OCI-LY1 (cell line): ENCODE measurements around the gene CHPF.

ENCODE experiments used
- H2AFZ ChIP-seq: fragments of 200-600 bp; sonication (generic), shearing (Covaris generic); 2 replicates; pipeline ENCODE4 v1.6.0; 2014; ENCODE audit warnings: antibody characterized with exemption, mild to moderate bottlenecking, low read length
- H3F3A ChIP-seq: fragments of 200-600 bp; sonication (generic), shearing (Covaris generic); 2 replicates; pipeline ENCODE4 v1.6.0; 2014; ENCODE audit warnings: mild to moderate bottlenecking, antibody characterized with exemption, low read length, moderate library complexity; ENCODE audit not compliant: insufficient read depth
- H3K27ac ChIP-seq: fragments of 200-600 bp; sonication (generic); 2 replicates; pipeline ENCODE4 v1.5.1; 2014; ENCODE audit warnings: low read length, mixed run types, mild to moderate bottlenecking, low read depth; ENCODE audit not compliant: poor library complexity, severe bottlenecking
- H3K27me3 ChIP-seq: fragments of 200-600 bp; sonication (generic); 2 replicates; pipeline ENCODE4 v1.6.0; 2014; ENCODE audit warnings: antibody characterized with exemption, mild to moderate bottlenecking, low read length, moderate library complexity; ENCODE audit not compliant: insufficient read depth
- H3K36me3 ChIP-seq: fragments of 200-600 bp; sonication (generic); 2 replicates; pipeline ENCODE4 v1.6.1; 2014; ENCODE audit warnings: mild to moderate bottlenecking, antibody characterized with exemption, low read length, moderate library complexity, mixed read lengths; ENCODE audit not compliant: insufficient read depth
- H3K4me1 ChIP-seq: fragments of 200-600 bp; sonication (generic); 2 replicates; pipeline ENCODE4 v1.5.1; 2014; ENCODE audit warnings: mild to moderate bottlenecking, low read length, moderate library complexity; ENCODE audit not compliant: insufficient read depth, severe bottlenecking
- H3K4me2 ChIP-seq: fragments of 200-600 bp; sonication (generic), shearing (Covaris generic); 2 replicates; pipeline ENCODE4 v1.6.1; 2014; ENCODE audit warnings: low read length
- H3K4me3 ChIP-seq: fragments of 200-600 bp; sonication (generic); 2 replicates; pipeline ENCODE4 v1.5.1; 2014; ENCODE audit warnings: low read length, low read depth, mild to moderate bottlenecking, mixed read lengths; ENCODE audit not compliant: poor library complexity, severe bottlenecking
- H3K79me2 ChIP-seq: fragments of 200-600 bp; shearing (Covaris generic); 2 replicates; pipeline ENCODE4 v1.6.1; 2016; ENCODE audit warnings: mixed run types, low read length, mixed read lengths; ENCODE audit not compliant: insufficient read depth
- H3K9ac ChIP-seq: fragments of 200-600 bp; sonication (generic), shearing (Covaris generic); 2 replicates; pipeline ENCODE4 v1.6.1; 2014; ENCODE audit warnings: mild to moderate bottlenecking, low read length, mixed read lengths
- H3K9me2 ChIP-seq: fragments of 200-600 bp; sonication (generic), shearing (Covaris generic); 2 replicates; pipeline ENCODE4 v1.6.1; 2014; ENCODE audit warnings: low read depth, mild to moderate bottlenecking, low read length, mixed read lengths
- H3K9me3 ChIP-seq: fragments of 200-600 bp; shearing (Covaris generic); 2 replicates; pipeline ENCODE4 v1.6.1; 2014; ENCODE audit warnings: low read length, mixed read lengths
- H4K20me1 ChIP-seq: fragments of 200-600 bp; sonication (generic), shearing (Covaris generic); 2 replicates; pipeline ENCODE4 v1.6.0; 2016; ENCODE audit warnings: mild to moderate bottlenecking, low read length; ENCODE audit not compliant: insufficient read depth
- EZH2 ChIP-seq: fragments of 200-600 bp; sonication (generic), shearing (Covaris generic); IDR thresholded peaks from 2 replicates; pipeline ENCODE4 v1.8.0; 2017; ENCODE audit warnings: borderline replicate concordance, mixed run types, mild to moderate bottlenecking, antibody characterized with exemption, low read length, moderate library complexity, mixed read lengths
- TF ChIP-seq, protein P1 (sequence below): fragments of 200-600 bp; sonication (generic), shearing (Covaris generic); IDR thresholded peaks from 2 replicates; pipeline ENCODE4 v1.5.1; 2017; ENCODE audit warnings: mild to moderate bottlenecking, antibody characterized with exemption, low read length, moderate library complexity, mixed read lengths

CHPF gene

DNA sequence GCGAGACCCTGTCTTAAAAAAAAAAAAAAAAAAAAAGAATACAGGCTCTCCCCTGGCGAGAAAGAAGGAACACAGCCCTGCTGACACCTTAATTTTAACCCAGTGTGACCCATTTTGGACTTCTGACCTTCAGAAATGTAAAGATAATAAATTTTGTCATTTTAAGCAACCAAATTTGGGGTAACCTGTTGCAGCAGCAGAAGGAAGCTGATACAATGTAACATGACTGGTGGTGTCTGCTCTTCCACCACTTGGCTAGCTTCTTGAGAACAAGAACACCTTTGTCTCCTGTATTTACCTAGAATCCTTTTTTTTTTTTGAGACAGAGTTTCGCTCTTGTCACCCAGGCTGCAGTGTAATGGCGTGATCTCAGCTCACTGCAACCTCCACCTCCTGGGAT lies 47.5 kb upstream of the CHPF start:
- no peak overlapping the region for H2AFZ ChIP-seq
- H3K4me2 ChIP-seq: no peak overlapping the region
- no peak overlapping the region for H3K27ac ChIP-seq
- no peak overlapping the region for H3K9ac ChIP-seq
- no peaks in the 10 kb centered on the region for H3K27me3 ChIP-seq
- no peaks in the 10 kb centered on the region for H3K4me1 ChIP-seq
- TF ChIP-seq, protein P1, sequence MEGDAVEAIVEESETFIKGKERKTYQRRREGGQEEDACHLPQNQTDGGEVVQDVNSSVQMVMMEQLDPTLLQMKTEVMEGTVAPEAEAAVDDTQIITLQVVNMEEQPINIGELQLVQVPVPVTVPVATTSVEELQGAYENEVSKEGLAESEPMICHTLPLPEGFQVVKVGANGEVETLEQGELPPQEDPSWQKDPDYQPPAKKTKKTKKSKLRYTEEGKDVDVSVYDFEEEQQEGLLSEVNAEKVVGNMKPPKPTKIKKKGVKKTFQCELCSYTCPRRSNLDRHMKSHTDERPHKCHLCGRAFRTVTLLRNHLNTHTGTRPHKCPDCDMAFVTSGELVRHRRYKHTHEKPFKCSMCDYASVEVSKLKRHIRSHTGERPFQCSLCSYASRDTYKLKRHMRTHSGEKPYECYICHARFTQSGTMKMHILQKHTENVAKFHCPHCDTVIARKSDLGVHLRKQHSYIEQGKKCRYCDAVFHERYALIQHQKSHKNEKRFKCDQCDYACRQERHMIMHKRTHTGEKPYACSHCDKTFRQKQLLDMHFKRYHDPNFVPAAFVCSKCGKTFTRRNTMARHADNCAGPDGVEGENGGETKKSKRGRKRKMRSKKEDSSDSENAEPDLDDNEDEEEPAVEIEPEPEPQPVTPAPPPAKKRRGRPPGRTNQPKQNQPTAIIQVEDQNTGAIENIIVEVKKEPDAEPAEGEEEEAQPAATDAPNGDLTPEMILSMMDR: no peak
- TF ChIP-seq EZH2: no peak
- no peak overlapping the region for H3K4me3 ChIP-seq
- H3K79me2 ChIP-seq: no peaks in the 10 kb centered on the region
- H3K9me2 ChIP-seq: no peaks in the 10 kb centered on the region
- H4K20me1 ChIP-seq: no peaks in the 10 kb centered on the region
- no peaks in the 10 kb centered on the region for H3K36me3 ChIP-seq
- H3F3A ChIP-seq: no peaks in the 10 kb centered on the region
- no peaks in the 10 kb centered on the region for H3K9me3 ChIP-seq

DNA sequence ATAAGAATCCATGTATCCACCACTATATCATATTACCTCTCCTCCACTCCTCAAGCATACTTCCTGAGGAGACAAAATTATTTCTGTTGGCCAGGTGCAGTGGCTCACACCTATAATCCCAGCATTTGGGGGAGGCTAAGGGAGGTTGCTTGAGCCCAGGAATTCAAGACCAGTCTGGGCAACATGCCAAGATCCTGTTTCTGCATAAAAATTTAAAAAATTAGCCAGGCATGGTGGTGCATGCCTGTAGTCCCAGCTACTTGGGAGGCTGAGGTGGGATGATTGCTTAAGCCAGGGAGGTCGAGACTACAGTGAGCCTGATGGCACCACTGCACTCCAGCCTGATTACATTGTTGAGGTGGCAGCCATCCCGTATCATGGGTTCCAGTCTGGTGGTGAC lies 37.7 kb upstream of the CHPF start:
- Histone ChIP-seq H3K27ac (no peak overlapping the region), H3K4me2 (no peak overlapping the region), H3K79me2 (no peaks in the 10 kb centered on the region), H3K9me3 (no peaks in the 10 kb centered on the region), H2AFZ (no peak overlapping the region), H3K27me3 (no peaks in the 10 kb centered on the region), H3K9me2 (no peaks in the 10 kb centered on the region), H3K4me1 (no peaks in the 10 kb centered on the region), H4K20me1 (no peaks in the 10 kb centered on the region), H3F3A (no peaks in the 10 kb centered on the region), H3K9ac (no peak overlapping the region), H3K4me3 (no peak overlapping the region), H3K36me3 (no peaks in the 10 kb centered on the region)
- TF ChIP-seq EZH2: no peak
- TF ChIP-seq, protein P1: no peak

DNA sequence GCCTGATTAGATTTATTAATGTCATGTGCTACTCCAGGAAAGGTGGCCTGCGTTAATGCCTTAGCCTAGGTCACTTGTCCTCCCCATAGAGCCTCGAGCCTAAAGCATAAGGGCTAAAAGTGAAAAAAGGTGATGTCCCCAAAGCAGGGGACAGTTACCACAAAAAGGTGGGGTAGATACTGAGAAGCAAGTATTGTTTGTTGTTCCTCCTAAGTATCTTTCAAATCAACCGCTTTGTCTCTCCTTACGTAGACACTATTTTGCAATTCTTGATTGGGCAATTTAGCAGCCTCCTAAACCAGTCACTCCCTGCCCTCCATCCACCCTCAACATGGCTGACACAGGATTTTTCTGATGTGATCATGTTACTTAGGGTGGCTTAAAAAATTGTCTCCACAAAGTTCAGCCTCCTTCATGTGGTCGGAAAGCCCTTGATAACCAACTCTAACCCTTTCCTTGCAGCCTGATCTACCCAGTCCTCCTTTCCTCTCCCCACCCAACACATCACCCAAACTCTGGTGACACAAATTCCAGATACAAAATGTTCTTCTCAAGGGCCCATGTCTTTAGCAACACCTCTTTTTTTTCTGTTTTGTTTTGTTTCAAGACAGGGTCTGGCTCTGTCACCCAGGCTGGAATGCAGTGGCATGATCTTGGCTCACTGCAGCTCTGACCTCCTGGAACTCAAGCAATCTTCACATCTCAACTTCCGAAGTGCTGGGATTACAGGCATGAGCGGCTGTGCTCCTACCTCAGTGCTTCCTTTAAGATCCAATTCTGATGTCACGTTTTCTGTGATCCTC lies 35.4 kb upstream of the CHPF start:
- Histone ChIP-seq H3K36me3 (no peaks in the 10 kb centered on the region), H3K9ac (no peak overlapping the region), H3K27me3 (no peaks in the 10 kb centered on the region), H3K9me2 (no peaks in the 10 kb centered on the region), H3F3A (no peaks in the 10 kb centered on the region), H3K9me3 (no peaks in the 10 kb centered on the region), H3K4me2 (no peak overlapping the region), H3K4me3 (no peak overlapping the region), H3K4me1 (no peaks in the 10 kb centered on the region), H3K27ac (no peak overlapping the region), H2AFZ (no peak overlapping the region), H4K20me1 (no peaks in the 10 kb centered on the region), H3K79me2 (no peaks in the 10 kb centered on the region)
- TF ChIP-seq, protein P1: no peak
- TF ChIP-seq EZH2: no peak
